ENCODE measurements around the gene LTF.

DNA sequence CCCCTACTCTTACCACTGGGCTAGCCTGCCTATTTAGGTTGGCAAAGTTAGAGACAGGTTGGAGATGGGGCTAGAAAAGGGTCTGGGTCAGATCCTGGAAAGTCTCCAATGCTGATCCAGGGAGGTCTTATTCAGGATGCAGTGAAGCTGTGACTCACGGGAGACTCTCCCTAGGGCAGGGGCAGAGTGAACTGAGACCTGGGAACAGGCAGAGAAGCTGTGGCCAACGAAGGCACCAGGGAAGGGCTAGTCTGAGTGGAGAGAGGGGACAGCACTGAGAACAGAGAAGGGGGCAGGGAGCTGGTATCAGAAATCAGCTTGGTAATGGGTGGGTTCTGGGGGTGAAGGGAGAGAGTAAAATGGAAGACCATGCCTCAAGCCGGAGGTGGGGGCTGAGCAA is 2.2 kb downstream of the LTF start:
- TF ChIP-seq, protein P1, sequence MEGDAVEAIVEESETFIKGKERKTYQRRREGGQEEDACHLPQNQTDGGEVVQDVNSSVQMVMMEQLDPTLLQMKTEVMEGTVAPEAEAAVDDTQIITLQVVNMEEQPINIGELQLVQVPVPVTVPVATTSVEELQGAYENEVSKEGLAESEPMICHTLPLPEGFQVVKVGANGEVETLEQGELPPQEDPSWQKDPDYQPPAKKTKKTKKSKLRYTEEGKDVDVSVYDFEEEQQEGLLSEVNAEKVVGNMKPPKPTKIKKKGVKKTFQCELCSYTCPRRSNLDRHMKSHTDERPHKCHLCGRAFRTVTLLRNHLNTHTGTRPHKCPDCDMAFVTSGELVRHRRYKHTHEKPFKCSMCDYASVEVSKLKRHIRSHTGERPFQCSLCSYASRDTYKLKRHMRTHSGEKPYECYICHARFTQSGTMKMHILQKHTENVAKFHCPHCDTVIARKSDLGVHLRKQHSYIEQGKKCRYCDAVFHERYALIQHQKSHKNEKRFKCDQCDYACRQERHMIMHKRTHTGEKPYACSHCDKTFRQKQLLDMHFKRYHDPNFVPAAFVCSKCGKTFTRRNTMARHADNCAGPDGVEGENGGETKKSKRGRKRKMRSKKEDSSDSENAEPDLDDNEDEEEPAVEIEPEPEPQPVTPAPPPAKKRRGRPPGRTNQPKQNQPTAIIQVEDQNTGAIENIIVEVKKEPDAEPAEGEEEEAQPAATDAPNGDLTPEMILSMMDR (IDR thresholded peaks at IDR 0.05), result no peak
- no peak for TF ChIP-seq POLR2A (IDR thresholded peaks at IDR 0.05)

Measured in testis (tissue), 2 donors.